H1 (cell line): ENCODE data around the gene ZNF511. TPM values are rescaled to one million over a fixed set of nuclear protein-coding genes. Genes with fewer than 3 reads are reported as not detected.

Experiments
- CTCF ChIA-PET: fragments of 300-600 bp; sonication (Branson Sonifier 250); formaldehyde crosslinking; loops from one replicate; lab custom pipeline; 2021; ENCODE audit not compliant: partially characterized antibody; lab: Charles Lee
- POLR2A ChIA-PET: fragments of 300-600 bp; sonication (Branson Sonifier 250); formaldehyde crosslinking; loops from one replicate; lab custom pipeline; 2021; ENCODE audit warnings: inconsistent platforms; ENCODE audit not compliant: partially characterized antibody; lab: Charles Lee
- DNase-seq, 2 experiments: peaks; one replicate each; pipeline versions ENCODE4 v3.0.0 to v3.0.0-alpha.2; 2010 to 2022; ENCODE audit warnings: low spot score in 2 of 2, low read depth in 1 of 2, mixed read lengths in 1 of 2
- FAIRE-seq: peaks from 2 replicates; lab custom pipeline; 2011; peaks lifted over from hg19 to GRCh38; lab: Jason Lieb, UNC
- H2AFZ ChIP-seq: 2 replicates; pipeline ENCODE4 v1.8.1; 2012; ENCODE audit warnings: low read length, inconsistent platforms
- H2AK5ac ChIP-seq: 2 replicates; pipeline ENCODE4 v1.6.1; 2013; ENCODE audit warnings: low read depth, low read length
- H2BK120ac ChIP-seq: replicated peaks from 2 replicates; pipeline ENCODE3; 2013; ENCODE audit warnings: low read depth, low read length, inconsistent platforms
- H2BK12ac ChIP-seq: 2 replicates; pipeline ENCODE4 v1.6.1; 2013; ENCODE audit warnings: low read depth, low read length
- H2BK15ac ChIP-seq: 2 replicates; pipeline ENCODE4 v1.6.1; 2013; ENCODE audit warnings: low read length
- H2BK20ac ChIP-seq: 2 replicates; pipeline ENCODE4 v1.6.1; 2013; ENCODE audit warnings: low read length
- H2BK5ac ChIP-seq: 2 replicates; pipeline ENCODE4 v1.6.1; 2013; ENCODE audit warnings: low read depth, low read length
- H3K14ac ChIP-seq: 2 replicates; pipeline ENCODE4 v1.6.1; 2013; ENCODE audit warnings: inconsistent platforms; ENCODE audit not compliant: insufficient read length
- H3K18ac ChIP-seq: 2 replicates; pipeline ENCODE4 v1.6.1; 2013; ENCODE audit warnings: low read length; ENCODE audit errors: extremely low read depth
- H3K23ac ChIP-seq: 2 replicates; pipeline ENCODE4 v1.6.1; 2013; ENCODE audit warnings: inconsistent platforms; ENCODE audit not compliant: insufficient read length
- H3K23me2 ChIP-seq: 2 replicates; pipeline ENCODE4 v1.6.1; 2013; ENCODE audit warnings: low read depth, low read length
- H3K27ac ChIP-seq: 2 replicates; pipeline ENCODE4 v1.6.1; 2011; ENCODE audit warnings: low read depth, low read length, inconsistent platforms
- H3K27me3 ChIP-seq, 4 experiments: replicated peaks in 1 of 4; 1 replicate in 1 of 4; 2 replicates in 3 of 4; pipeline versions ENCODE4 v1.6.1 to v1.8.1; 2011 to 2013; ENCODE audit warnings: low read length in 3 of 4, mild to moderate bottlenecking in 3 of 4, inconsistent platforms in 2 of 4, mixed read lengths in 2 of 4, moderate library complexity in 1 of 4; ENCODE audit not compliant: control insufficient read depth in 3 of 4, insufficient read depth in 3 of 4; ENCODE audit errors: extremely low read depth in 1 of 4
- H3K36me3 ChIP-seq, 4 experiments: 2 replicates each; pipeline versions ENCODE4 v1.6.1 to v1.8.1; 2011 to 2013; ENCODE audit warnings: mild to moderate bottlenecking in 4 of 4, low read length in 3 of 4, moderate library complexity in 2 of 4, control low read depth in 1 of 4, inconsistent platforms in 1 of 4; ENCODE audit not compliant: insufficient read depth in 4 of 4, control insufficient read depth in 2 of 4
- H3K4ac ChIP-seq: replicated peaks from 2 replicates; pipeline ENCODE3; 2013; ENCODE audit warnings: low read length, low read depth, mixed read lengths, inconsistent platforms; ENCODE audit not compliant: insufficient read length
- H3K4me1 ChIP-seq, 4 experiments: replicated peaks in 1 of 4; 1 replicate in 1 of 4; 2 replicates in 3 of 4; pipeline versions ENCODE4 v1.6.1 to v1.8.1; 2011 to 2013; ENCODE audit warnings: low read length in 3 of 4, inconsistent platforms in 2 of 4, mixed read lengths in 1 of 4; ENCODE audit not compliant: insufficient read depth in 4 of 4, control insufficient read depth in 3 of 4
- H3K4me2 ChIP-seq, 2 experiments: 2 replicates each; pipeline versions ENCODE4 v1.6.1 to v1.8.1; 2011 to 2013; ENCODE audit warnings: low read depth in 2 of 2, low read length in 2 of 2, control low read depth in 1 of 2, inconsistent platforms in 1 of 2, mild to moderate bottlenecking in 1 of 2; ENCODE audit not compliant: insufficient read depth in 1 of 2
- H3K4me3 ChIP-seq, 4 experiments: fragments of 200-600, 300-600 bp in 1 of 4; sonication (generic), shearing (Covaris generic), sonication (Bioruptor Twin) in 1 of 4; 2 replicates each; pipeline versions ENCODE4 v1.5.1 to v1.8.1; 2011 to 2016; ENCODE audit warnings: low read length in 4 of 4, low read depth in 3 of 4, control low read depth in 2 of 4, inconsistent platforms in 2 of 4, mild to moderate bottlenecking in 2 of 4, mixed read lengths in 1 of 4, moderate library complexity in 1 of 4; ENCODE audit not compliant: insufficient read depth in 2 of 4; ENCODE audit errors: extremely low read depth in 1 of 4
- H3K56ac ChIP-seq: replicated peaks from 2 replicates; pipeline ENCODE3; 2013; ENCODE audit warnings: low read depth, mild to moderate bottlenecking, mixed read lengths, low read length, inconsistent platforms; ENCODE audit not compliant: insufficient read length
- H3K79me1 ChIP-seq: 2 replicates; pipeline ENCODE4 v1.6.1; 2013; ENCODE audit warnings: low read depth, low read length, control low read depth
- H3K79me2 ChIP-seq, 2 experiments: 2 replicates each; pipeline versions ENCODE4 v1.6.1 to v1.8.1; 2012 to 2013; ENCODE audit warnings: low read length in 2 of 2, mild to moderate bottlenecking in 2 of 2, inconsistent platforms in 1 of 2; ENCODE audit not compliant: insufficient read depth in 2 of 2, control insufficient read depth in 1 of 2
- H3K9ac ChIP-seq, 4 experiments: replicated peaks in 1 of 4; 1 replicate in 1 of 4; 2 replicates in 3 of 4; pipeline versions ENCODE4 v1.6.1 to v1.8.1; 2011 to 2013; ENCODE audit warnings: low read depth in 3 of 4, low read length in 3 of 4, control low read depth in 2 of 4, mild to moderate bottlenecking in 2 of 4, moderate library complexity in 2 of 4, inconsistent platforms in 1 of 4; ENCODE audit errors: extremely low read depth in 1 of 4
- H3K9me3 ChIP-seq, 2 experiments: 2 replicates each; pipeline versions ENCODE4 v1.6.1 to v1.8.1; 2012 to 2013; ENCODE audit warnings: mild to moderate bottlenecking in 2 of 2, moderate library complexity in 2 of 2, control low read depth in 1 of 2, inconsistent platforms in 1 of 2, low read depth in 1 of 2, low read length in 1 of 2, mixed read lengths in 1 of 2; ENCODE audit not compliant: insufficient read depth in 2 of 2
- H4K20me1 ChIP-seq, 2 experiments: replicated peaks in 1 of 2; 2 replicates each; pipeline versions ENCODE3 to v1.8.1; 2011 to 2013; ENCODE audit warnings: inconsistent platforms in 2 of 2, low read length in 2 of 2, mild to moderate bottlenecking in 1 of 2; ENCODE audit not compliant: insufficient read depth in 2 of 2, control insufficient read depth in 1 of 2
- H4K5ac ChIP-seq: 2 replicates; pipeline ENCODE4 v1.6.1; 2013; ENCODE audit warnings: low read length, low read depth, mixed read lengths, inconsistent platforms; ENCODE audit not compliant: insufficient read length
- H4K8ac ChIP-seq: 2 replicates; pipeline ENCODE4 v1.8.0; 2013; ENCODE audit warnings: mild to moderate bottlenecking, moderate library complexity, low read length, inconsistent platforms; ENCODE audit not compliant: insufficient read depth; ENCODE audit errors: extremely low read depth
- H4K91ac ChIP-seq: replicated peaks from 2 replicates; pipeline ENCODE3; 2013; ENCODE audit warnings: low read length, mixed read lengths, inconsistent platforms; ENCODE audit not compliant: insufficient read length
- POLR2A ChIP-seq, 2 experiments: IDR thresholded peaks; 1 replicate in 1 of 2; 2 replicates in 1 of 2; pipeline ENCODE4 v1.6.1; 2011; ENCODE audit warnings: low read depth in 2 of 2, low read length in 2 of 2, mild to moderate bottlenecking in 2 of 2; ENCODE audit errors: control extremely low read depth in 1 of 2
- POU5F1 ChIP-seq: IDR thresholded peaks from 2 replicates; pipeline ENCODE4 v1.6.1; 2011; ENCODE audit warnings: low read depth, mild to moderate bottlenecking, low read length, moderate library complexity
- WGBS, 2 experiments: shearing (Covaris generic) in 1 of 2; methylation state at CpG; one replicate each; pipeline versions ENCODE4 v1.1.6 to v1.1.7; 2013 to 2015; ENCODE audit warnings: low lambda C conversion rate in 2 of 2, mixed read lengths in 2 of 2, inconsistent platforms in 1 of 2, low coverage in 1 of 2, missing lambda C conversion rate in 1 of 2; ENCODE audit not compliant: insufficient replicate concordance in 2 of 2, insufficient coverage in 1 of 2, insufficient read length in 1 of 2; ENCODE audit errors: extremely low coverage in 1 of 2, missing lambda C conversion rate in 1 of 2; 5-methylcytosine and 5-hydroxymethylcytosine counted together
- polyA plus RNA-seq, 7 experiments: library from polyadenylated mRNA; depleted of rRNA in 3 of 7; stranded (reverse) in 5 of 7; unstranded in 2 of 7; fragments of >200 nt in 5 of 7; fragments of 200-250 nt in 2 of 7; gene quantifications; 1 replicate in 5 of 7; 2 replicates in 1 of 7; 4 replicates in 1 of 7; pipeline versions ENCODE4 v1.2.1 to v1.2.3, GENCODE V29; 2011 to 2013; ENCODE audit warnings: missing spikeins in 2 of 7, mixed read lengths in 2 of 7
- total RNA-seq: library from RNA; stranded (reverse); fragmentation: NEBNext Ultra II Directional; extraction: Animal tissue kit (Norgen Biotek cat#: 25700); gene quantifications from 2 replicates; pipeline ENCODE4 v1.2.1, GENCODE V29; 2021

Gene ZNF511
- total and polyA plus RNA-seq, 2 of the 8 experiments (the other 6 are each of a cell fraction or from before 2014, with no cell fraction given) = 55.4 to 71.7 TPM

DNA sequence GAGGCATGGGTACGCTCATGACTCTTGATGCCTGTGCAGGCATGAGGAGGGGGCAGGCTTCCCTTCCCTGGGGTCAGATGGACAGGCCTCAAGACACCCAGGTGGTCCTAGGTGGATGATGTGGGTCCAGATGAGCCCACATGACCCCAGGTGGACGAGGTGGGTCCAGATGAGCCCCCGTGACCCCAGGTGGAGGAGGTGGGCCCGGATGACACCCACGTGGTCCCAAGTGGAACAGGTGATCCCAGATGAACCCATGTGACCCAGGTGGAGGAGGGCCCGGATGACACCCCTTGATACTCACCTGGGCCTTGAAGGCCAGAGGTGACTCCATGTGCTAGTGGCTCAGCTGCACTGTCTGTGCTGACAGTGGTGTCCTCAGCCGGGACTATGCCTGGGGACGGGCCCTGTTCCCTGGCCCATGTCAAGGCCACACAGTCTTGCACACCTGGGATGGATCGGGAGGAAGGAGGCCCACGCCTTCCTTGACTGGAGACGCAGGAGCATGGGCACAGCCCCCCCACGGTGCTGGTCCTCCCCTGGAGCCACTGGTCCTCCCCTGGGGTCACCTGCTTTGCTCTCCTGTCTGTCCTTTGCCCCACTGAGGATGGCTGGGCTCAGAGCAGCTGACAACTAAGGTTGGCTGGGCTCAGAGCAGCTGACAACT, 41.7 kb downstream of the ZNF511 start:
- DNase-seq = no peak
- 88% methylated on average over 12 of the region's 12 CpGs; no CpG with 5 or more reads in 1 of the 2 experiments for WGBS, 2 experiments

More for the DNA sequence above, 41.7 kb downstream of the ZNF511 start:
- H3K23me2 ChIP-seq = peaks cover 4% of the 10 kb centered on the region; the same call in 1 of the 2 replicates
- H2BK15ac ChIP-seq = no peak overlapping the region
- no peak for FAIRE-seq
- no peak overlapping the region for H3K4ac ChIP-seq
- H4K8ac ChIP-seq = peak overlapping the region; percentile 35
- H2BK5ac ChIP-seq = 0 out of 2 replicates have a peak overlapping the region, but pooled peaks have one; percentile 35
- no peak overlapping the region for H2BK120ac ChIP-seq
- H3K79me2 ChIP-seq = no peaks in the 10 kb centered on the region
- no peak overlapping the region for H3K4me3 ChIP-seq
- H4K20me1 ChIP-seq = peaks cover 7 to 15% of the 10 kb centered on the region in 2 experiments
- H3K14ac ChIP-seq = no peak overlapping the region
- no peak overlapping the region for H3K9ac ChIP-seq
- no peak overlapping the region for H4K91ac ChIP-seq
- H3K4me2 ChIP-seq = no peak overlapping the region
- H3K23ac ChIP-seq = no peak overlapping the region
- H3K27me3 ChIP-seq = no peaks in the 10 kb centered on the region; a peak in 1 of 7 replicates
- H4K5ac ChIP-seq = no peak overlapping the region
- H2BK20ac ChIP-seq = no peak overlapping the region
- H3K36me3 ChIP-seq = no peaks in the 10 kb centered on the region; a peak in 1 of 8 replicates
- CTCF ChIA-PET = interaction anchor here (1.3 to 3.7 kb wide), 5 partner anchors 11 to 26 kb away, joined by 3 to 32 read pairs (median 11); no protein-coding TSS in a partner anchor
- no peak overlapping the region for H2AK5ac ChIP-seq
- no peak overlapping the region for H3K27ac ChIP-seq
- no peaks in the 10 kb centered on the region for H3K79me1 ChIP-seq
- no peak overlapping the region for H2AFZ ChIP-seq
- TF ChIP-seq POU5F1 (no peak), POLR2A (IDR thresholded peaks at IDR 0.05; ENCODE audit: control extremely low read depth in 1 of 2, low read depth in 2 of 2, low read length in 2 of 2) (peak in 1 of 2 experiments; percentile 36; a peak in 1 of 3 replicates)
- POLR2A ChIA-PET = interaction anchor here (1.1 to 2.7 kb wide), 5 partner anchors 9 to 26 kb away, joined by 3 to 9 read pairs (median 7); no protein-coding TSS in a partner anchor
- H3K9me3 ChIP-seq = no peaks in the 10 kb centered on the region
- peaks cover 0 to 21% (median 2%) of the 10 kb centered on the region in 4 experiments; a peak in 4 of 7 replicates for H3K4me1 ChIP-seq
- H3K56ac ChIP-seq = no peak overlapping the region
- no peak overlapping the region for H3K18ac ChIP-seq
- 0 out of 2 replicates have a peak overlapping the region, but pooled peaks have one; percentile 33 for H2BK12ac ChIP-seq
